K562 (cell line): Measurements from ENCODE around the gene CHL1. TPM values are rescaled to one million over a fixed set of nuclear protein-coding genes. Genes with fewer than 3 reads are reported as not detected.

Experiments used
- ATAC-seq: fragments of 200-7000 bp; cut with Tn5 transposase; 3 replicates; pipeline ENCODE4 v1.9.1; 2020; ENCODE audit warnings: moderate library complexity
- BruUV-seq: library from RNA; stranded (reverse); fragments of 400-500 nt; replicated peaks from 2 replicates; lab custom pipeline; 2021; lab: Mats Ljungman, UMichigan
- CTCF ChIA-PET: fragments of 300-600 bp; formaldehyde crosslinking; extraction: SDS; loops from one replicate; lab custom pipeline; 2021; ENCODE audit warnings: low intra/inter-chr PET ratio; lab: Yijun Ruan, JAX
- POLR2A ChIA-PET: fragments of 300-600, 350-650 bp; sonication (Branson Sonifier 250); formaldehyde crosslinking; extraction: SDS; loops from one replicate; lab custom pipeline; 2021; ENCODE audit warnings: antibody characterized with exemption, inconsistent platforms; lab: Yijun Ruan, JAX
- DNase-seq, 4 experiments: peaks; one replicate each; pipeline versions ENCODE4 v3.0.0 to v3.0.0-alpha.2; 2011 to 2018; ENCODE audit warnings: low spot score in 3 of 4, mixed read lengths in 3 of 4; ENCODE audit errors: extremely low read depth in 1 of 4
- FAIRE-seq: peaks from 2 replicates; lab custom pipeline; 2011; peaks lifted over from hg19 to GRCh38; lab: Jason Lieb, UNC
- H2AFZ ChIP-seq: 2 replicates; pipeline ENCODE4 v1.6.0; 2011; ENCODE audit warnings: low read depth, low read length, control low read depth, inconsistent platforms
- H3K27ac ChIP-seq: fragments of 200-600 bp; 3 replicates; pipeline ENCODE4 v1.8.0; 2011; ENCODE audit warnings: low read depth, mild to moderate bottlenecking, control low read depth, inconsistent platforms, low read length, moderate library complexity, mixed read lengths; ENCODE audit errors: extremely low read depth
- H3K27me3 ChIP-seq, 2 experiments: fragments of 300-600 bp in 1 of 2; 2 replicates in 1 of 2; 3 replicates in 1 of 2; pipeline versions ENCODE4 v1.6.0 to v1.8.0; 2011; ENCODE audit warnings: inconsistent platforms in 2 of 2, low read length in 2 of 2, mild to moderate bottlenecking in 1 of 2, mixed read lengths in 1 of 2, moderate library complexity in 1 of 2; ENCODE audit not compliant: control insufficient read depth in 2 of 2, insufficient read depth in 2 of 2
- H3K36me3 ChIP-seq: fragments of 300-600 bp; 3 replicates; pipeline ENCODE4 v1.8.0; 2011; ENCODE audit warnings: mild to moderate bottlenecking, low read length, inconsistent platforms; ENCODE audit not compliant: control insufficient read depth, insufficient read depth
- H3K4me1 ChIP-seq, 2 experiments: fragments of 200-600 bp in 1 of 2; replicated peaks in 1 of 2; 2 replicates in 1 of 2; 3 replicates in 1 of 2; pipeline versions ENCODE4 v1.5.1 to v1.8.0; 2011; ENCODE audit warnings: inconsistent platforms in 2 of 2, low read length in 2 of 2, mild to moderate bottlenecking in 1 of 2, mixed read lengths in 1 of 2, moderate library complexity in 1 of 2; ENCODE audit not compliant: control insufficient read depth in 2 of 2, insufficient read depth in 2 of 2
- H3K4me2 ChIP-seq: 2 replicates; pipeline ENCODE4 v1.6.1; 2011; ENCODE audit warnings: low read length, control low read depth, inconsistent platforms, mixed read lengths; ENCODE audit not compliant: insufficient read depth
- H3K4me3 ChIP-seq: fragments of 200-600 bp; sonication (generic), shearing (Covaris generic); 2 replicates; pipeline ENCODE4 v1.5.1; 2016; ENCODE audit warnings: control low read depth, inconsistent platforms
- H3K79me2 ChIP-seq: fragments of 200-600 bp; 3 replicates; pipeline ENCODE4 v1.8.0; 2011; ENCODE audit warnings: low read length, inconsistent platforms; ENCODE audit not compliant: control insufficient read depth, insufficient read depth
- H3K9ac ChIP-seq, 2 experiments: 2 replicates each; pipeline versions ENCODE4 v1.6.0 to v1.6.1; 2011; ENCODE audit warnings: low read depth in 2 of 2, low read length in 2 of 2, control low read depth in 1 of 2, inconsistent platforms in 1 of 2, mild to moderate bottlenecking in 1 of 2, mixed read lengths in 1 of 2; ENCODE audit not compliant: insufficient read depth in 1 of 2
- H3K9me1 ChIP-seq: one replicate; pipeline ENCODE4 v1.6.0; 2011; ENCODE audit warnings: inconsistent platforms, mild to moderate bottlenecking, low read length, moderate library complexity; ENCODE audit not compliant: control insufficient read depth, insufficient read depth
- H3K9me3 ChIP-seq: replicated peaks from 2 replicates; pipeline ENCODE4 v1.5.1; 2011; ENCODE audit warnings: low read depth, low read length, inconsistent platforms; ENCODE audit not compliant: control insufficient read depth, insufficient read depth
- H4K20me1 ChIP-seq: replicated peaks from 2 replicates; pipeline ENCODE4 v1.6.1; 2011; ENCODE audit warnings: low read length, inconsistent platforms, mixed read lengths; ENCODE audit not compliant: control insufficient read depth, insufficient read depth
- CHD1 ChIP-seq: fragments of 200-600 bp; sonication (generic); IDR thresholded peaks from one replicate; pipeline ENCODE4 v1.6.1; 2012; ENCODE audit warnings: mild to moderate bottlenecking, moderate library complexity, low read length, inconsistent platforms
- DDX20 ChIP-seq: fragments of 450-650 bp; IDR thresholded peaks from 2 replicates; pipeline ENCODE4 v1.6.1; 2016; ENCODE audit warnings: missing genetic modification characterization, low read depth, mild to moderate bottlenecking, missing compliant biosample characterization, moderate library complexity
- EHMT2 ChIP-seq: fragments of 450-650 bp; IDR thresholded peaks from 2 replicates; pipeline ENCODE4 v1.6.1; 2018; ENCODE audit warnings: antibody characterized with exemption
- PCBP1 ChIP-seq: fragments of 200-400 bp; formaldehyde crosslinking; IDR thresholded peaks from 2 replicates; pipeline ENCODE4 v1.6.1; 2018; ENCODE audit warnings: mild to moderate bottlenecking, low read depth, low read length; ENCODE audit not compliant: poor library complexity, severe bottlenecking
- RBM25 ChIP-seq: fragments of 200-400 bp; formaldehyde crosslinking; IDR thresholded peaks from 2 replicates; pipeline ENCODE4 v1.6.1; 2018; ENCODE audit warnings: low read length, low read depth, moderate library complexity; ENCODE audit not compliant: severe bottlenecking
- SRSF3 ChIP-seq: fragments of 200-400 bp; formaldehyde crosslinking; IDR thresholded peaks from 2 replicates; pipeline ENCODE4 v1.6.1; 2016; ENCODE audit warnings: mild to moderate bottlenecking, low read length, moderate library complexity; ENCODE audit not compliant: insufficient read depth
- WGBS: fragments of 100-300 bp; shearing (Covaris generic); methylation state at CpG from one replicate; pipeline ENCODE4 v1.1.6; 2016; ENCODE audit warnings: low coverage, mixed read lengths; ENCODE audit not compliant: insufficient coverage; ENCODE audit errors: missing lambda C conversion rate; 5-methylcytosine and 5-hydroxymethylcytosine counted together
- in situ Hi-C: fragments of 300-500 bp; cut with MboI; formaldehyde crosslinking; loops from 4 replicates; pipeline ENCODE4 v1.15.0; 2018; ENCODE audit warnings: inconsistent platforms, mixed read lengths
- intact Hi-C: fragments of 100-400 bp; cut with micrococcal nuclease; formaldehyde crosslinking; loops from 2 replicates; pipeline ENCODE4 v1.14.2; 2022
- polyA plus RNA-seq, 8 experiments: library from polyadenylated mRNA; depleted of rRNA in 4 of 8; stranded (reverse) in 5 of 8; unstranded in 3 of 8; fragments of >200 nt; fragmentation: Nextera tagmentation in 2 of 8; fragmentation: Illumina TruSeq in 1 of 8; extraction: Ambion mirVana in 2 of 8; extraction: Trizol in 1 of 8; gene quantifications; 2 replicates each; pipeline versions ENCODE4 v1.2.1 to v1.2.3, GENCODE V29; 2011 to 2014; ENCODE audit warnings: inconsistent platforms in 1 of 8, missing spikeins in 1 of 8
- total RNA-seq, 7 experiments: library from RNA; depleted of rRNA in 6 of 7; stranded (reverse); fragments of >200 nt in 6 of 7; fragmentation: Illumina TruSeq in 2 of 7; extraction: Trizol in 2 of 7; gene quantifications; 2 replicates each; pipeline versions ENCODE4 v1.2.1 to v1.2.3, GENCODE V29; 2011 to 2021; ENCODE audit warnings: low replicate concordance in 1 of 7
- TF ChIP-seq, protein P1 (sequence below), 2 experiments: fragments of 250-450 bp in 1 of 2; fragments of 450-650 bp in 1 of 2; sonication (Bioruptor Pico) in 1 of 2; IDR thresholded peaks; 2 replicates each; pipeline versions ENCODE4 v1.6.1 to v1.8.0; 2016 to 2021; ENCODE audit warnings: mild to moderate bottlenecking in 2 of 2, moderate library complexity in 2 of 2, missing compliant biosample characterization in 1 of 2, missing genetic modification characterization in 1 of 2
- TF ChIP-seq, protein P2 (sequence below): sonication (generic); formaldehyde crosslinking; IDR thresholded peaks from 2 replicates; pipeline ENCODE4 v1.8.0; 2022; ENCODE audit warnings: mild to moderate bottlenecking, missing genetic modification reagents, borderline replicate concordance

CHL1 gene
- total and polyA plus RNA-seq, 9 of the 15 experiments (the other 6 are each of a cell fraction or from before 2014, with no cell fraction given) = 0.02 TPM; not detected in 8

DNA sequence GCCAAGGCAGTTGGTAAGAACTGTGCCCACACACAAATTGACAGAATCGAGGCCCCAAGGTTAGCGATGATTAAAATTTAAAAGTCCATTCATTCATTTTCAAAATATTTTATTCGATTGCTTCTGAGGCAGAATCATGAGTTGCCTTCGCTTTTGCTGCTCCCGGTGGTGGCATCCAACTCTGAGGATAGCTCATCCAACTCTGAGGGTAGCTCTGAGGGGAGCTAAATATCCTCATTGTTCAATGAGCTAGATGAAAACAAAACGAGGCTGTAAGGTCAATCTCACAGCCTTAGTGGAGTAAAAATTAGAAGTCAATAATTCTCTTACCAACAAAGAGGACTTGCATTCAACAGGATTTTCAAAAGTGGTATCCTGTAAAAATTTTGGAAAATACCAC, 897 bp upstream of the CHL1 start (continued):
- no peak for TF ChIP-seq RBM25
- TF ChIP-seq CHD1 = no peak

DNA sequence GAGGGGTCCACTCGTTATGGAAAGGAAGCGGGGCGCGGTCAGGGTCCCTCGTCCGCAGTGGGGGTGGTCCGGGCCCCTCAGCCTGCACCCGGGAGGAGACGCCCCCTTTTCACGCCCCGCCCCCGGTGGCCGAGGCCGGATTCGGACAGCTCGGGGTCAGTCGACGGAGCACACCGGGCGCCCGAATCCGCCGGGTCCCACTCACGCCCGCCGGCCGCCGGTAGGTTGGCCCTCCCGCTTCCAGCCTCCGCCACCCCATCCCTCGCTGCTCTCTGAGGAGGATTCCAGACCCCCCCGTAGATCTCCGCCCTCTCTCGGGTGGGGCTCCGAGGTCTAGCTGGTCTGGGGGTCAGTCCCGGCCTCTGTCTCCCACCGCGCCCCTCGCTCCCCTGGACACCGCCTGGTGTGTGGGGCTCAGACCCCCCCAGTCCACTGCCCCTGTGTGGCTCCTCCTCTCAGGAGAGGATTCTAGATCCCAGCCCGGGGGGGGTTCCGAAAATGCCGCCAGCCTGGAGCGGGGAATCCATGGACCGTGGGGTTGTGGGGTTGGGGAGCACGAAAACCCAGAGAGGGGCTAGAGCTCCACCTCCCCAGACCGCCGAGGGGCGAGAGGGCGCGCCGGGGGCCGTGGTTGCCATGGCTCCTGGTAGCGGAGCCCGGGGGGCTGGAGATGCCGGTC, 725 bp downstream of the CHL1 start:
- no peaks in the 10 kb centered on the region for H3K9me1 ChIP-seq
- no peaks in the 10 kb centered on the region for H3K9me3 ChIP-seq
- no peaks in the 10 kb centered on the region for H3K27me3 ChIP-seq
- ChIA-PET CTCF (no interaction called here), POLR2A (no interaction called here)
- H3K4me2 ChIP-seq = no peak overlapping the region
- BruUV-seq = no TSS peak
- H2AFZ ChIP-seq = no peak overlapping the region
- no peak overlapping the region for H3K27ac ChIP-seq
- H3K4me3 ChIP-seq = no peak overlapping the region
- 9% methylated on average over 14 of the region's 56 CpGs for WGBS
- H3K36me3 ChIP-seq = no peaks in the 10 kb centered on the region
- no peak overlapping the region for H3K9ac ChIP-seq
- in situ Hi-C loops (no loop called here), intact Hi-C loops (no loop called here)
- H3K79me2 ChIP-seq = no peaks in the 10 kb centered on the region
- FAIRE-seq = no peak
- DNase-seq = no peak
- TF ChIP-seq, protein P1, sequence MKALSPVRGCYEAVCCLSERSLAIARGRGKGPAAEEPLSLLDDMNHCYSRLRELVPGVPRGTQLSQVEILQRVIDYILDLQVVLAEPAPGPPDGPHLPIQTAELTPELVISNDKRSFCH (CRISPR knock-in tag; IDR thresholded peaks at IDR 0.05) = no peak
- TF ChIP-seq, protein P1 (tag; IDR thresholded peaks at IDR 0.05) = no peak
- TF ChIP-seq, protein P2, sequence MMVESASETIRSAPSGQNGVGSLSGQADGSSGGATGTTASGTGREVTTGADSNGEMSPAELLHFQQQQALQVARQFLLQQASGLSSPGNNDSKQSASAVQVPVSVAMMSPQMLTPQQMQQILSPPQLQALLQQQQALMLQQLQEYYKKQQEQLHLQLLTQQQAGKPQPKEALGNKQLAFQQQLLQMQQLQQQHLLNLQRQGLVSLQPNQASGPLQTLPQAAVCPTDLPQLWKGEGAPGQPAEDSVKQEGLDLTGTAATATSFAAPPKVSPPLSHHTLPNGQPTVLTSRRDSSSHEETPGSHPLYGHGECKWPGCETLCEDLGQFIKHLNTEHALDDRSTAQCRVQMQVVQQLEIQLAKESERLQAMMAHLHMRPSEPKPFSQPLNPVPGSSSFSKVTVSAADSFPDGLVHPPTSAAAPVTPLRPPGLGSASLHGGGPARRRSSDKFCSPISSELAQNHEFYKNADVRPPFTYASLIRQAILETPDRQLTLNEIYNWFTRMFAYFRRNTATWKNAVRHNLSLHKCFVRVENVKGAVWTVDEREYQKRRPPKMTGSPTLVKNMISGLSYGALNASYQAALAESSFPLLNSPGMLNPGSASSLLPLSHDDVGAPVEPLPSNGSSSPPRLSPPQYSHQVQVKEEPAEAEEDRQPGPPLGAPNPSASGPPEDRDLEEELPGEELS = no peak
- TF ChIP-seq PCBP1 (no peak), SRSF3 (no peak), EHMT2 (no peak), DDX20 (tag) (no peak)
- no peak for ATAC-seq
- H4K20me1 ChIP-seq = no peaks in the 10 kb centered on the region
- no peaks in the 10 kb centered on the region; a peak in 1 of 5 replicates for H3K4me1 ChIP-seq
